OCI-LY3 (cell line): ENCODE data around the gene MT1M.
"Not testable (repeated sequence)": the region's sequence is repeated elsewhere in the genome, so short reads cannot be mapped to it uniquely, and the experiment has no call there.

Source experiments
- H2AFZ ChIP-seq: fragments of 200-600, 300-600 bp; shearing (Covaris generic); 2 replicates; pipeline ENCODE4 v1.6.0; 2014; ENCODE audit warnings: antibody characterized with exemption, low read depth, low read length
- H3K27ac ChIP-seq: fragments of 200-600, 300-600 bp; sonication (generic); 2 replicates; pipeline ENCODE4 v1.5.1; 2014; ENCODE audit warnings: mild to moderate bottlenecking, low read length, moderate library complexity, mixed read lengths
- H3K27me3 ChIP-seq: fragments of 200-600, 300-600 bp; sonication (generic); 2 replicates; pipeline ENCODE4 v1.6.1; 2014; ENCODE audit warnings: low read depth, low read length, mixed read lengths
- H3K36me3 ChIP-seq: fragments of 200-600, 300-600 bp; sonication (generic); replicated peaks from 2 replicates; pipeline ENCODE3; 2014; ENCODE audit warnings: low read depth, low read length, mixed read lengths
- H3K4me1 ChIP-seq: fragments of 300-600, 200-600 bp; sonication (generic); 2 replicates; pipeline ENCODE4 v1.6.1; 2014; ENCODE audit warnings: low read length, mixed read lengths
- H3K4me2 ChIP-seq: fragments of 200-600, 300-600 bp; sonication (generic); 2 replicates; pipeline ENCODE4 v1.6.1; 2014; ENCODE audit warnings: low read length, mixed read lengths
- H3K4me3 ChIP-seq: fragments of 300-600, 200-600 bp; sonication (generic); 2 replicates; pipeline ENCODE4 v1.5.1; 2014; ENCODE audit warnings: antibody characterized with exemption, mild to moderate bottlenecking, low read length, moderate library complexity
- H3K79me2 ChIP-seq: fragments of 300-600, 200-600 bp; shearing (Covaris generic); 2 replicates; pipeline ENCODE4 v1.6.1; 2014; ENCODE audit warnings: mild to moderate bottlenecking, low read length, mixed read lengths
- H3K9ac ChIP-seq: fragments of 300-600, 200-600 bp; shearing (Covaris generic); 2 replicates; pipeline ENCODE4 v1.6.0; 2014; ENCODE audit warnings: mild to moderate bottlenecking, low read length, moderate library complexity
- H3K9me3 ChIP-seq: fragments of 200-600, 300-600 bp; shearing (Covaris generic); 2 replicates; pipeline ENCODE4 v1.6.1; 2014; ENCODE audit warnings: low read length, mixed read lengths; ENCODE audit not compliant: insufficient read depth
- H4K20me1 ChIP-seq: fragments of 200-600, 300-600 bp; sonication (generic); 2 replicates; pipeline ENCODE4 v1.6.1; 2016; ENCODE audit warnings: low read length, mixed read lengths; ENCODE audit not compliant: insufficient read depth
- EZH2phosphoT487 ChIP-seq: fragments of 200-600 bp; shearing (Covaris generic); IDR thresholded peaks from 2 replicates; pipeline ENCODE4 v1.6.1; 2018; ENCODE audit warnings: antibody characterized with exemption, mixed run types, low read depth
- TF ChIP-seq, protein P1 (sequence below): fragments of 200-600, 300-600 bp; sonication (generic); IDR thresholded peaks from 2 replicates; pipeline ENCODE4 v1.5.1; 2014; ENCODE audit warnings: antibody characterized with exemption, low read length, low read depth

Gene MT1M

DNA sequence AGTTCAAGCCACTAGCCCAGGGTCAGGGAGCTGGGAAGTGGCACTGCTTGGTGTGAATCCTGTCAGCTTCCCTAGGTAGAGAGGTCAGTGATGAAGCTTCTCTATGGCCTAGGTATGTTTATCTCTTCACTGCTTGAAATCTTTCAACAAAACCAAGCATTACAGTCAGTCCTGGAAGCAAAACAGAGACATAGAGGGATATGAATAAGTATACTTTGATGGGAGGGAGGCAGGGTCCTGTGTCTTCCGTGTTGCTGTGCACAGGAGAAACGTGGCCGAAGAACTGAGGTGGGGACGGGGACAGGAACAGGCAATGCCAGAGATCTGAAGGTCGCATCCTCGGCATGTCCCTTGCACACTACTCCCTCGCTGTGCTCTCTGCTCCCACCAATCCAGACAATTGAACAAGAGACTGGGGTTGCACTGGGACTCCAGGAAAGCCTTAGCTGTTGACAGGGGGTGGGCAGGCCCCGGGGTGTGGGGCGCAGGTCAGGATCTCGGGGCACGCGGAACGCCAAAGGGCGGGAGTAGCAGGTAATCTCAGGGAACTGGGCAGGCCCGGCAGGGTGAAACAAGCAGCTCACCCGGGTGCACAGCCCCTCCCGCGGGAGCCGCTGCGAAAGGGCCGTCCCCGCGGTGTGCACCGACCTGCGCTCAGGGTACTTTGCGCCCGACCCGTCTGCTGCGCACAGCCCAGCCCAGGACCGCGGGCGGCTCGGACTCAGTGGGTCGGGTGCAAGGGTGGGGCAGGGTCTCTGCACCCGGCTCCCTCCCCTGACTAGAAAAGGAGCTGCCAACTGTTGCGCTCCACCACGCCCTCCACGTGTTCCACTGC, 36.8 kb downstream of the MT1M start, which contains the start of gene MT1H:
Gene MT1H (plus strand): TSS at position 810 of the 835 bp plus-strand sequence. CDS start 71 bp downstream, outside the sequence.
- Histone ChIP-seq H2AFZ (no peak within 1 kb of the TSS), H3K4me2 (no peak within 1 kb of the TSS), H3K4me3 (no peak within 1 kb of the TSS), H3K9me3 (no peaks in the 10 kb centered on the region), H3K9ac (no peak within 1 kb of the TSS), H3K4me1 (no peaks in the 10 kb centered on the region), H3K27ac (no peak within 1 kb of the TSS), H3K27me3 (peaks cover 35% of the 10 kb centered on the region), H3K36me3 (no peaks in the 10 kb centered on the region), H3K79me2 (no peaks in the 10 kb centered on the region), H4K20me1 (no peaks in the 10 kb centered on the region)
- no peak for TF ChIP-seq EZH2phosphoT487
- TF ChIP-seq, protein P1, sequence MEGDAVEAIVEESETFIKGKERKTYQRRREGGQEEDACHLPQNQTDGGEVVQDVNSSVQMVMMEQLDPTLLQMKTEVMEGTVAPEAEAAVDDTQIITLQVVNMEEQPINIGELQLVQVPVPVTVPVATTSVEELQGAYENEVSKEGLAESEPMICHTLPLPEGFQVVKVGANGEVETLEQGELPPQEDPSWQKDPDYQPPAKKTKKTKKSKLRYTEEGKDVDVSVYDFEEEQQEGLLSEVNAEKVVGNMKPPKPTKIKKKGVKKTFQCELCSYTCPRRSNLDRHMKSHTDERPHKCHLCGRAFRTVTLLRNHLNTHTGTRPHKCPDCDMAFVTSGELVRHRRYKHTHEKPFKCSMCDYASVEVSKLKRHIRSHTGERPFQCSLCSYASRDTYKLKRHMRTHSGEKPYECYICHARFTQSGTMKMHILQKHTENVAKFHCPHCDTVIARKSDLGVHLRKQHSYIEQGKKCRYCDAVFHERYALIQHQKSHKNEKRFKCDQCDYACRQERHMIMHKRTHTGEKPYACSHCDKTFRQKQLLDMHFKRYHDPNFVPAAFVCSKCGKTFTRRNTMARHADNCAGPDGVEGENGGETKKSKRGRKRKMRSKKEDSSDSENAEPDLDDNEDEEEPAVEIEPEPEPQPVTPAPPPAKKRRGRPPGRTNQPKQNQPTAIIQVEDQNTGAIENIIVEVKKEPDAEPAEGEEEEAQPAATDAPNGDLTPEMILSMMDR, result no peak

DNA sequence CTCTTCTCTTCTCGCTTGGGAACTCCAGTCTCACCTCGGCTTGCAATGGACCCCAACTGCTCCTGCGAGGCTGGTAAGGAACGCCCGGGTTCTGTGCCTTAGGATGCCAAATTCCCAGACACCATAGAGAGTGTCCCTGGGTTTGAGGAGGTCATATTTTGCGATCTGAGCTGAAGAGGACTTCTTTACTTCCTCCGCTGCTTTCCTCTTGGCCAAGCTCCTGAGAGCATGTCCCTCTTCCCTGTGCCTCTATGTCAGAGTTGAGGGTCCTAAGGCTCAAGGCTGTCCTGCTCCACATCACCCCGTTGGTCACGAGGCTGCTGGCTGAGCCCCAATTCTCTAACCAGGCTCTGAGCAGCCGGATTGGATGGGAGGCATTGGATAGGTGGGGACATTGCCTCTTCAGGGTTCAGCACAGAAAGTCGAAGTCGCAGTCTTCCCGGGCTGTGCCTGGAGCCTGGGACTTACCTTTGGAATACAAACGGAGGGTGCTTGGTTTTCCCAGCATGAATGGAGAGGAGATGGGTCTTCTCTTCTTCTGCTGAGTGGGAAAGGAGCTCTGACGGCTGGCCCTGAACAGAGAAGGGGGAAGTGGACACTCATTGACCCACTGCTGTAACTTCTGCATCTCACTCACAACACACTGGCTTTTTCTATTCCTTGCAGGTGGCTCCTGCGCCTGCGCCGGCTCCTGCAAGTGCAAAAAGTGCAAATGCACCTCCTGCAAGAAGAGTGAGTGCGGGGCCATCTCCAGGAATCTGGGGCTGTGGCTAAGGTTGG, 37.6 kb downstream of the MT1M start:
- no peaks in the 10 kb centered on the region for H3K9me3 ChIP-seq
- H3K4me1 ChIP-seq, result no peaks in the 10 kb centered on the region
- no peak overlapping the region for H3K4me2 ChIP-seq
- TF ChIP-seq EZH2phosphoT487, result no peak
- TF ChIP-seq, protein P1, result no peak
- H2AFZ ChIP-seq, result no peak overlapping the region
- H3K36me3 ChIP-seq, result no peaks in the 10 kb centered on the region
- no peaks in the 10 kb centered on the region for H3K79me2 ChIP-seq
- H3K27me3 ChIP-seq, result peaks cover 29% of the 10 kb centered on the region
- H4K20me1 ChIP-seq, result no peaks in the 10 kb centered on the region
- H3K4me3 ChIP-seq, result no peak overlapping the region
- H3K9ac ChIP-seq, result no peak overlapping the region
- H3K27ac ChIP-seq, result no peak overlapping the region

DNA sequence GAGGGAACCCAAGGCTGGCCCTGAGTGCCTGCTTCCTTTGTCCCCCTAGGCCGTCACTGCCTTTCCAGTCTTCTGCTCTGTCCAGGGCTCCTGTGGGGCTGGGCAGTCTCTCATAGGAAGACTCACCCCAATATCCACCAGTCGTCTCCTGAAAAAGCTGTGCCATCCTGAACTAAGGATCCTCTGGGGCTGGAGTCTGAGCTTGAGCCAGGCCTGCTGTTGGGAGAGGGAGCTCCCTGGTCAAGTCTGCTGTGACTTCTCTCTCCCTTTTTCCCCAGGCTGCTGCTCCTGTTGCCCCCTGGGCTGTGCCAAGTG, 38.1 kb downstream of the MT1M start:
- no peaks in the 10 kb centered on the region for H3K79me2 ChIP-seq
- no peaks in the 10 kb centered on the region for H3K9me3 ChIP-seq
- H3K27ac ChIP-seq, result no peak overlapping the region
- H3K36me3 ChIP-seq, result no peaks in the 10 kb centered on the region
- no peak overlapping the region for H3K4me3 ChIP-seq
- H3K9ac ChIP-seq, result no peak overlapping the region
- peaks cover 32% of the 10 kb centered on the region for H3K27me3 ChIP-seq
- TF ChIP-seq, protein P1, result no peak
- no peak for TF ChIP-seq EZH2phosphoT487
- no peak overlapping the region for H2AFZ ChIP-seq
- H3K4me2 ChIP-seq, result no peak overlapping the region
- no peaks in the 10 kb centered on the region for H3K4me1 ChIP-seq
- H4K20me1 ChIP-seq, result no peaks in the 10 kb centered on the region

DNA sequence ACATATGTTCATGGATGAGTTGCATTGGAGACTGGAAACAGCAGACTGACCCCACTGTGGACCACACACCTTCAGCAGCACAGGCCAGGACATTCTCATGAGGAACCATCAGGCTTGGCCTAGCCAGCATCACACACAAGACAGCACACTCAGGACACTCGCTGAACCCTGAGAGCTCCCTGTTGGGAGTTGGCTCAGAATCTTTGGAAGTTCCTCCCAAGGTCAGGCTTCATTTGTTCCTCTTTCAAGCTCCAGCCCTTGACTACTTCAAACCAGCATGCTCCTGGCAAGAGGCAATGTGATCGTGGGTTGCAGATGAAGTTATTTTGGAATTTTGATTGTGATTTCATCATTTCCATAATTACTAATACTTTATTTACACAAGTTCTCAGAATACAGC, 39.2 kb downstream of the MT1M start:
- not testable (repeated sequence) for H3K9ac ChIP-seq, H3K4me2 ChIP-seq, H3K9me3 ChIP-seq, H3K79me2 ChIP-seq, H3K4me1 ChIP-seq, H4K20me1 ChIP-seq, H2AFZ ChIP-seq, H3K36me3 ChIP-seq, H3K4me3 ChIP-seq, H3K27ac ChIP-seq
- peaks cover 32% of the 10 kb centered on the region for H3K27me3 ChIP-seq

DNA sequence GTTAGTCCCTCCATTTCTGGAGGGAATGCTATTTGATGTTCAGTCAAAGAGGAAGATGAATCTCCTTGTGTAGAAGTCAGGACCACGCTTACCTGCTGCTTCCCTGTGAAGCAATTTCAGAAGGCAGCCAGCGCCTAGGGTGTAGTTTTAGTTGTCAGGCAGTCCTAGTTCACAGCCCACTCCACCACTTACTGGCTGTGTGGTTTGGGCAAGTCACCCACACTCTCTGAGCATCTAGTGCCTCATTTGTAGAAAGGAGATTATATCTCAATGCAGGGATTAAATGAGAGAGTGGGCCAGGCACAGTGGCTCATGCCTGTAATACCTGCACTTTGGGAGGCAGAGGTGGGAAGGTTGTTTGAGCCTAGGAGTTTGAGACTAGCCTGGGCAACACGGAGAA, 39.7 kb downstream of the MT1M start:
- not testable (repeated sequence) for H3K4me3 ChIP-seq, H3K4me1 ChIP-seq, H3K9me3 ChIP-seq, H3K9ac ChIP-seq, H3K79me2 ChIP-seq, H4K20me1 ChIP-seq, H2AFZ ChIP-seq, H3K27ac ChIP-seq, H3K36me3 ChIP-seq, H3K4me2 ChIP-seq
- H3K27me3 ChIP-seq, result peaks cover 32% of the 10 kb centered on the region
